GM12872 (cell line): Measurements from ENCODE around the gene MYMX.

Experiments
- TF ChIP-seq, protein P1 (sequence below): IDR thresholded peaks from 3 replicates; pipeline ENCODE4 v1.5.1; 2011; ENCODE audit warnings: low read depth, mild to moderate bottlenecking, low read length, moderate library complexity; ENCODE audit not compliant: insufficient read depth

The MYMX gene

DNA sequence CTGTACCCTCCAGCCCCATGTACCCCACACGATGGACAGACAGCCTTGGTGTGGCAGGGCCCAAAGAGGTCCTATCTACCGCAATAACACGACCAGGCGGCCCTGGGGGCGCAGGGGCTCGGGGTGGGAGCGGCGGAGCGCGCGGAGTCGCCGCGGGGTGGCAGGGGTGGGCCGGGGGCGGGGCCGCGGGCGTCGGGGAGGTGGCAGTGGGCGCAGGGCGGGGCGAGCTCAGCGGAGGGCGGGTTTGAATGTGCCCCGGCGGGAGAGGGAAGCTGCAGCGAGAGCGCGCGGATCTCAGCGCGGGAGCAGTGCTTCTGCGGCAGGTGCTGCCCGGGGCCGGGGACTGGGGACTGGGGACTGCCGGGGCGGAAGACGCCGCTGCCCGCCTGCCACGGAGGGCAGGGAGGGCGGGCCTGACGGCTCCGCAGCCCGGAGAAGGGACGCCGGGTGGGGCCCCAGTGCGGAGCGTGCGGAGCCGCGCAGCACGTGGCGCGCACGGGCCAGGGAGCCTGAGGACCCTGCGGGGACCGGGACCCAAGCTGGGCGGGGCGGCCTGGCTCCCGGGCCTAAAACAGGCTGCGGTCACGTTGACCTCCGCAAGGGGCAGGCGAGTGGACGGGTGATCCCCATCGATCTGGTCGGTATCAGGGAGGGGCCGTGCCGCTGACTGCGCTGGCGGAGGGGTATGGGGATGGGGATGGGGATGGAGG is 6.7 kb downstream of the MYMX start, which contains the start of gene SLC29A1:
Gene SLC29A1, plus strand, starts transcription at position 277 of the 710 bp plus-strand sequence. CDS start 3,719 bp downstream, outside the sequence.
- TF ChIP-seq, protein P1, sequence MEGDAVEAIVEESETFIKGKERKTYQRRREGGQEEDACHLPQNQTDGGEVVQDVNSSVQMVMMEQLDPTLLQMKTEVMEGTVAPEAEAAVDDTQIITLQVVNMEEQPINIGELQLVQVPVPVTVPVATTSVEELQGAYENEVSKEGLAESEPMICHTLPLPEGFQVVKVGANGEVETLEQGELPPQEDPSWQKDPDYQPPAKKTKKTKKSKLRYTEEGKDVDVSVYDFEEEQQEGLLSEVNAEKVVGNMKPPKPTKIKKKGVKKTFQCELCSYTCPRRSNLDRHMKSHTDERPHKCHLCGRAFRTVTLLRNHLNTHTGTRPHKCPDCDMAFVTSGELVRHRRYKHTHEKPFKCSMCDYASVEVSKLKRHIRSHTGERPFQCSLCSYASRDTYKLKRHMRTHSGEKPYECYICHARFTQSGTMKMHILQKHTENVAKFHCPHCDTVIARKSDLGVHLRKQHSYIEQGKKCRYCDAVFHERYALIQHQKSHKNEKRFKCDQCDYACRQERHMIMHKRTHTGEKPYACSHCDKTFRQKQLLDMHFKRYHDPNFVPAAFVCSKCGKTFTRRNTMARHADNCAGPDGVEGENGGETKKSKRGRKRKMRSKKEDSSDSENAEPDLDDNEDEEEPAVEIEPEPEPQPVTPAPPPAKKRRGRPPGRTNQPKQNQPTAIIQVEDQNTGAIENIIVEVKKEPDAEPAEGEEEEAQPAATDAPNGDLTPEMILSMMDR: peak; percentile 15; the same call in 1 of the 3 replicates

DNA sequence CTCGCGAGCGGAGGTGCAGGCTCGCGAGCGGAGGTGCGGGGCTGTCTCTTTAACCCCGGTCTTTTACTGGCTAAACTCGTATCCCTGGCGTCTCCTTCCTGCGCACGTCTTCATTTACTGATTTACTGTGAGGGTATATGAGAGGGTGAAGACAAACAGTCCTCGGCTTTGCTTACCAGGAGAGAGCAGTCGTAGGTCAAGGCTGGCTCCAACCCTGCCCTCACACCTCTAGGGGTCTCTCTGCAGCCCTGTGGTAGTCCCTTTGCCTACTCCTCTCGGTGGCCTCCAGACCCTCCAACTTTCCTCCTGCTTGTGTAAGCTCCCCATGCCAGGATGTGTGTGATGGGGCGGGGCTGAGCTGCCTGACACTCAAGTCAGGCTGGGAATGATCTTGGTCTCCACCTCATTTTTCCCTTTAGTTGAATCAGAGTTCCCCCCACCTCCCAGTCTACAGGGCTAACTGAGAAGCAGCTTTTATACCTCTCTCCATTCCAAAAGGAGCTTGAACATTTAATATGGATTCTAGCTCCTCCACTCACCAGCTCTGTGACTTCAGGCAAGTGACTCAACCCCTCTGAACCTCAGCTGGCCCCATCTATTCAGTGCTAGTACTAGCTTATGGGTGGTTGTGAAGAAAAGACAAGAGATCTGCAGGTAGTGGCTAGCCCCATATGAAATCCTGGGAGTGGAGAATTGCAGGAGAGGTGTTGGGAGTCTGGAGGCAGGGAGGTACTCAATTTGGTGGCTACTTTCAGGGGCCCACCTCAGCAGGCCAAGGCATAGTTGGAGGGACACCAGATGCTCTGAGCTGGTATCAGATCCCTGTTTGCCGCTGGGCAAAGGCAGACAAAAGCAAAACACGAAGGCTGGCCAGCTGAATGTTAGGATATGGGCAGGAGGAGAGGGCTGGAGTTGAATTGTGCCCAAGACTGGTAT is 7.6 kb downstream of the MYMX start:
- TF ChIP-seq, protein P1: peak; percentile 50; the same call in 2 of the 3 replicates

DNA sequence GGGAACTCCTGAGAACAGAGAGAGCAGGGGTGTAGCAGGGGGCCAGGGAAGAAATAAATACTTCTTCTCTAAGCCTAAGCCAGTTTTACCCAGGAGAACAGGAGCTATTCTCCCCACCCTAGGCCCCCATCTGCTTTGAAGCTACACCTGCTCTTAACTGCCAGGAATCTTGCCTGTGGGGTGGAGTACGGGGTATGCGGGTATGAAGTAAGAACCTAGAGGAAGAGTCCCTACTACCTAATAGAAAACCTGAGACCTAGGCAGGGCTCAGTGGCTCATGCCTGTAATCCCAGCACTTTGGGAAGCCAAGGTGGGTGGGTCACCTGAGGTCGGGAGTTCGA is 8.2 kb downstream of the MYMX start:
- TF ChIP-seq, protein P1: no peak

DNA sequence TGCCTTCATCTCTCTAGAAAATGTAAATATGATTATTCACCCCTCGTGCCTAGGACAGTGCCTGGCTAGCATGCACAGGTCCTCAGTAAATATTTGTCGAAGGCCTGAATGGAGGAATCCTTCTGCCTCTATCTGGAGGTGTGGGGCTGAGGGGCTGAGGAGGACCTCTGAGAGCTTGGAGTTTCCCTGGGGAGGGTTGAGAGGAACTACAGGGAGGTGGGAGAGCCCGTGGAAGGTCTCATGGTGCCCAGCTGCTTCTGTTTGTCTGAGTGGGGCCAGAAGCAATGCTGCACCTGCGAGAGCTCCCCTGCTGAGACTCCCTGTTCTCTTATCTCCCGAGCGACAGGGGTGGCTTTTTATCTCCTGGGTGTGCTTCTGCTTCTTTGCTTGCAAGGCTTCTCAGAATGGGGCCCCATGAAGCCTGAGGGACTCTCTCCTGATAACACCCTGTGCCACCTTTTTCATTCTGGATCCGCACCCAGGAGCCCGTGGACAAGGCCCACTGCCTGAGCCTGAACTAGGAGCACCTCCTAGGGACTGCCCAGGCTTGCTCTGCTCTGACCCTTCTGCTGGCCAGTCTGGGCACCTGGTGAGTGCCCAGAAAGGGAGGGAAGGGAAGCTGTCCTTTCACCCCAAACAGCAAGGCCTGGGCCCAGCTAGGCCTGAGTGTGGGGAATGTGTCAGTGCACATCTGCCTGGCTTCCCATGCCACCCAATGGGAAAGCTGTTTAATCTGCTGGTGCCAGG is 9.0 kb downstream of the MYMX start:
- TF ChIP-seq, protein P1: no peak

DNA sequence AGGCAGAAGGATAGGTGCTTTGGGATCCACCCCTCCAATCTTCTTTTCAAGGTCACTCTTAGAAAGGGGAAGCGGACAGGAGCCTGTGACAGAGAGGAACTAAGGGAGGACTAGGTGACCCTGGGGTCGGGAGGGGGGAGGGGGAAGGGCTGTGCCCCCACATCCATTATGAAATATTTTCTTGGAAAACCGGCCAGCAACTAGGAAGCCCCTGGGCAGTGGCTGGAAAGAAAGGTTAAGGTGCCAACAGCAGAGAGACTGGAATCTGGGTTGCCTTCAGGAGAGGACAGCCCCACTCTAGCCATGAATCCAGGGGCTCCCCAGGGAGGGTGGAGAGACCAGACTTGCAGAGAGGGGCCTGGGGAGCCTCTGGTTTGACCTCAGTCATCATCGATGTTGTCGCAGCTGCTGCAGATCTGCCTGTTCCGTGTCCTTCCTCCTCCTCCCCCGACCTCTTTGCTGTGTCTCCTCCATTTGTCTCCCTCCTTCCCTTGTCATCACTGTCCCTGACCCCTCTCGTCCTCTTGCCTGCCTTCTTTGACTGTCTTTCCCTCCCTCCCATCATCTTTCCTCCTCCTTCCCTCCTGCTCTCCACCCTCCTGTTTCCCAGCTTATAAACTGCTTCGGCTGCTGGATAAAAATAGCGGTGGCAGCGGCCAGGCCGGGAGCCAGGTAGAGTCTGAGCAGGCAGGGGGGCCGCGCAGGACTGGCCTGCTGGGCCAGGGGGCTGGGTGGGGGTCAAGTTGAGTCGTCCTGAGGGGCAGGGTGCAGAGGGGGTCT is 9.8 kb downstream of the MYMX start:
- TF ChIP-seq, protein P1: no peak

DNA sequence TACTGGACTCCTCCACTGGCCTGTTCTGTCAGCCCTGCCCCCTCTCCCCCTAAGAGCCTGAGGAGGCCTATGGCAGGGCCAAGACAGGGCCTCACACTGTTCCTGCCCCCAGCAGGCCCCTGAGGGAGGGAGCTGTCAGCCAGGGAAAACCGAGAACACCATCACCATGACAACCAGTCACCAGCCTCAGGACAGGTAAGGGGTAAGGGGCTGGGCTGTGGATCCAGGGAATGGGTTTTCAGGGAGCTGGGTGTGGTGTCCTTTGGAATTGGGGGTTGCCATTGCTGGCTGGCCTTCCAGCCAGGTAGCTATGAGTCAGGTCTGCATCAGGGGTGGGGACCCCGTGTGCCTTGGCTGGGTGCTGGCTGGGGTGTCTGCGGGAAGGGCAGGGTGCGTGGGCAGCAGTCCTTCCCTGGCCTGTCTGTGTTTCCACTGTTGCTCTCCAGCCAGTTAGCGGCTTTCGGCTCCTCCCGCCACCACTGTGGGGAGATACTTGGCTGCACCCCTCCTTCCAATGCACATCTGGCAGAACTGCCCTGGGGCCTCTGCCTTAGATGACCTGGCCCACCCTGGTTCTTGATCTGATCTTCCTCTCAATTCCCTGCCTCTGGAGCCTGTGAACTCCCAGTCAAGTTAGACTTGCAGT is 10.5 kb downstream of the MYMX start:
- TF ChIP-seq, protein P1: no peak
